Measurements from ENCODE around the gene YAP1.
"Not testable (repeated sequence)": the region's sequence is repeated elsewhere in the genome, so short reads cannot be mapped to it uniquely, and the experiment has no call there.

The YAP1 gene

GRCh38 chr11:102244681-102245409 is 134.6 kb downstream of the YAP1 start:
- no peak for FAIRE-seq

- no peak for FAIRE-seq
Observed at GRCh38 chr11:102251423-102251822, 141.2 kb downstream of the YAP1 start.

- FAIRE-seq: no peak
Observed at GRCh38 chr11:102252339-102252891, 142.2 kb downstream of the YAP1 start.

- no peak for FAIRE-seq
Observed at GRCh38 chr11:102253020-102253715, 142.9 kb downstream of the YAP1 start.

GRCh38 chr11:102254047-102254446 is 143.8 kb downstream of the YAP1 start:
- FAIRE-seq: no peak

GRCh38 chr11:102256251-102256650 is 146.0 kb downstream of the YAP1 start:
- no peak for FAIRE-seq

GRCh38 chr11:102260241-102260640 is 150.0 kb downstream of the YAP1 start:
- no peak for FAIRE-seq

GRCh38 chr11:102263379-102264003 is 153.2 kb downstream of the YAP1 start:
- FAIRE-seq: no peak

GRCh38 chr11:102264704-102265103 is 154.5 kb downstream of the YAP1 start:
- FAIRE-seq: not testable (repeated sequence)

- FAIRE-seq: no peak
Observed at GRCh38 chr11:102266099-102266498, 155.9 kb downstream of the YAP1 start.

GRCh38 chr11:102267609-102268008 is 157.4 kb downstream of the YAP1 start:
- FAIRE-seq: no peak

GRCh38 chr11:102268083-102268984 is 158.1 kb downstream of the YAP1 start:
- FAIRE-seq: no peak

- no peak for FAIRE-seq
Observed at GRCh38 chr11:102268985-102269470, 158.8 kb downstream of the YAP1 start.

GRCh38 chr11:102269927-102270326 is 159.7 kb downstream of the YAP1 start:
- FAIRE-seq: no peak

- no peak for FAIRE-seq
Observed at GRCh38 chr11:102272047-102272824, 162.0 kb downstream of the YAP1 start.

GRCh38 chr11:102274628-102275027 is 164.4 kb downstream of the YAP1 start:
- FAIRE-seq: no peak

- no peak for FAIRE-seq
Observed at GRCh38 chr11:102276362-102276761, 166.1 kb downstream of the YAP1 start.

GRCh38 chr11:102276783-102277182 is 166.5 kb downstream of the YAP1 start:
- no peak for FAIRE-seq

GRCh38 chr11:102279641-102280170 is 169.5 kb downstream of the YAP1 start:
- no peak for FAIRE-seq

GRCh38 chr11:102280245-102280833 is 170.1 kb downstream of the YAP1 start:
- no peak for FAIRE-seq

Data from colon (tissue), 2 donors.